ENCODE results near the gene TBL1X.

TBL1X gene

GRCh38 chrX:9609499-9609898 lies 144.6 kb downstream of the TBL1X start:
- H3K4me1 ChIP-seq (ENCODE audit: insufficient read depth, low read length): peaks cover 10% of the 10 kb centered on the region; the same call in 1 of the 2 replicates
- H3K9ac ChIP-seq (ENCODE audit: low read depth, low read length): no peak overlapping the region
- no peaks in the 10 kb centered on the region for H3K27me3 ChIP-seq (ENCODE audit: insufficient read depth, low read length)
- H3K4me3 ChIP-seq (ENCODE audit: low read length): no peak overlapping the region
- 89% methylated on average over 6 of the region's 7 CpGs for WGBS
- no peaks in the 10 kb centered on the region for H3K36me3 ChIP-seq (ENCODE audit: insufficient read depth, low read length)
- H3K27ac ChIP-seq (ENCODE audit: low read depth, low read length): no peak overlapping the region
- no peaks in the 10 kb centered on the region for H3K9me3 ChIP-seq (ENCODE audit: insufficient read depth, low read depth, low read length)

GRCh38 chrX:9609987-9610386 lies 145.1 kb downstream of the TBL1X start:
- H3K27ac ChIP-seq (ENCODE audit: low read depth, low read length): no peak overlapping the region
- no peaks in the 10 kb centered on the region for H3K9me3 ChIP-seq (ENCODE audit: insufficient read depth, low read depth, low read length)
- no peaks in the 10 kb centered on the region for H3K36me3 ChIP-seq (ENCODE audit: insufficient read depth, low read length)
- 94% methylated on average over 2 of the region's 3 CpGs for WGBS
- no peak overlapping the region for H3K4me3 ChIP-seq (ENCODE audit: low read length)
- H3K27me3 ChIP-seq (ENCODE audit: insufficient read depth, low read length): no peaks in the 10 kb centered on the region
- H3K9ac ChIP-seq (ENCODE audit: low read depth, low read length): no peak overlapping the region
- H3K4me1 ChIP-seq (ENCODE audit: insufficient read depth, low read length): peaks cover 10% of the 10 kb centered on the region; the same call in 1 of the 2 replicates

DNA sequence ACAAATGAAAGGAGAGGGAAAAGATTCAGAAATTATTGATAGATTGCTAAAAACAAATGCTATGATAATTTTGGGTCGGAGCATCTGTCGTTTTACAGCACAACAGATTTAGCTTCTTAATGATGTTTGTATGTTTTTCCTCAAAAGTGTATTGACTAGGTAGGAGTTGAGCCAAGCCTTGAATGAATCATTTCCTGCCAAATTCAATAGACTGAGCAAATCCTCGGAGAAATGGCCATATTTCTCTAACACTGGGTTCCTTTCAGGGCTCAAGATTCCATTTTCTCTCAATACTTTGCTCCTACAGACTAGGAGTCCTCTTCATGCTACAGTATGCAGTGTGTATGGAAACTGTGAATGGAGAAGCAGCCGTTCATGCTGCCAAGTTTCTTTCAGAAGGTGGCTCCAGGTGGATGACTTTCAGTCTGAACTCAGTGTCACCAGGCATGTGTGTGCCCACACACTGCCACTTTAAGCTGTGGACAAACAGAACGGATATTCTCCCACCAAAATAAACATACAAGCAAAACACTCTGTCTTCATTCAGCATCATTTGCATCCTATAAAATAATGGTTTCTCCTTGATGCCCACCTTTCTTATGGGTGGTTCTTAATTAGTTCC lies 146.0 kb downstream of the TBL1X start:
- Histone ChIP-seq H3K27ac (ENCODE audit: low read depth, low read length) (no peak overlapping the region), H3K27me3 (ENCODE audit: insufficient read depth, low read length) (no peaks in the 10 kb centered on the region), H3K9ac (ENCODE audit: low read depth, low read length) (no peak overlapping the region), H3K9me3 (ENCODE audit: insufficient read depth, low read depth, low read length) (no peaks in the 10 kb centered on the region), H3K36me3 (ENCODE audit: insufficient read depth, low read length) (no peaks in the 10 kb centered on the region), H3K4me1 (ENCODE audit: insufficient read depth, low read length) (peaks cover 10% of the 10 kb centered on the region; the same call in 1 of the 2 replicates), H3K4me3 (ENCODE audit: low read length) (no peak overlapping the region)
- WGBS: 82% methylated on average over 5 of the region's 5 CpGs

DNA sequence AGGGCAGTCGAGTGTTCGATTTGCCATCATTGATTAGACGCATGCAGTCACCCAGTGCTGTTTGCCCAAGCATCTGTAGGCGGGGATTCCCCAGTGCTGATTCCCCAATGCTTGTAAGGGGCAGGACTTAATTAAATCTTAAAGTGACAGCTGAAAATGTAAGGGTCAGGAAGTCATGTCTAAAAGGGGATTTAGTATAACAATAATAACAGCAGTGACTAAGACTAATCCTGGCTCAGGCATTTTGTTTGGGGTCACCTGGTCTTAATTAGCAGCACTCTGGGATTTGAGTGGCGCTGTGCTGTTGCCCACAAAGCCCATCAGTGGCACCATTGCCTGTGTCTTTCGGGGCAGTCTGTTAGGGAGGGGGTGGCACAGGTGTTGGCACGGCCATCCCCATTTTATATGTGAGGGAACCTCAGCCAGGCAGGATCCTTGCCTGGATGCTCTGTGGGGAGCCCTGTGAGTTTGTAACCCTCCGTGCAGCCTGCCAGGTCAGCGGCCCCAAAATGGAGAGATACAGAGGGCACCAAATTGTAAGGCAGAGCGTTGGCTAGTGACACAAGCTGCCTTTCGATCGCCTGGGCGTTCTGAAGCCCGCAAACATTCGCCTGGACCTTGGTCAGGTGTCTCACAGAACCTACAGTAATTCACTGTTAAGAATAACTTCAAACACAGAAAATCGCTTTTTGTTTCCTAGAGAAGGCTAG lies 146.7 kb downstream of the TBL1X start:
- 89% methylated on average over 16 of the region's 16 CpGs for WGBS
- no peaks in the 10 kb centered on the region for H3K27me3 ChIP-seq (ENCODE audit: insufficient read depth, low read length)
- H3K4me3 ChIP-seq (ENCODE audit: low read length): no peak overlapping the region
- H3K4me1 ChIP-seq (ENCODE audit: insufficient read depth, low read length): peaks cover 10% of the 10 kb centered on the region; the same call in 1 of the 2 replicates
- H3K9ac ChIP-seq (ENCODE audit: low read depth, low read length): no peak overlapping the region
- H3K9me3 ChIP-seq (ENCODE audit: insufficient read depth, low read depth, low read length): no peaks in the 10 kb centered on the region
- H3K36me3 ChIP-seq (ENCODE audit: insufficient read depth, low read length): no peaks in the 10 kb centered on the region
- H3K27ac ChIP-seq (ENCODE audit: low read depth, low read length): no peak overlapping the region

- H3K4me3 ChIP-seq (ENCODE audit: low read length): no peak overlapping the region
- WGBS: 97% methylated on average over 4 of the region's 4 CpGs
- H3K27me3 ChIP-seq (ENCODE audit: insufficient read depth, low read length): no peaks in the 10 kb centered on the region
- H3K9me3 ChIP-seq (ENCODE audit: insufficient read depth, low read depth, low read length): no peaks in the 10 kb centered on the region
- no peaks in the 10 kb centered on the region for H3K36me3 ChIP-seq (ENCODE audit: insufficient read depth, low read length)
- peaks cover 10% of the 10 kb centered on the region; the same call in 1 of the 2 replicates for H3K4me1 ChIP-seq (ENCODE audit: insufficient read depth, low read length)
- no peak overlapping the region for H3K9ac ChIP-seq (ENCODE audit: low read depth, low read length)
- H3K27ac ChIP-seq (ENCODE audit: low read depth, low read length): no peak overlapping the region
These were observed 147.3 kb downstream of the TBL1X start for GRCh38 chrX:9612146-9612505.

DNA sequence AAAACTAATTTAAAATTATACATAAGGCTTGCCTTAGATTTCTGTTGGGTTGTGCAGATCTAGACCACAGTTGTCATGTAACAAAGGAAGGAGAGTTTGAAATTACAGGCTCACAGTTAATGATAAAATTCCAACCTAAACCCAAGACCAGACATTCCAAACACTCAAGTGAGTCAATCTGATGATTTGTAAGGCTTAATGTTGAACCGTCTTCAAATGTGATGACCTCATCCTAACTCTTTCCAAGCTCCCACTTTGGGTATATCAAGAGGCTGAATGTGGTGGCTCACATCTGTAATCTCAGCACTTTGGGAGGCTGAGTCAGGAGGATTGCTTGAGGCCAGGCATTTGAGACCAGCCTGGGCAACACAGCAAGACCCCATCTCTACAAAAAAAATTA lies 149.2 kb downstream of the TBL1X start:
- H3K4me1 ChIP-seq (ENCODE audit: insufficient read depth, low read length): peaks cover 10% of the 10 kb centered on the region; the same call in 1 of the 2 replicates
- WGBS: no CpG with 5 or more reads among the region's 1 CpG
- H3K36me3 ChIP-seq (ENCODE audit: insufficient read depth, low read length): no peaks in the 10 kb centered on the region
- no peaks in the 10 kb centered on the region for H3K9me3 ChIP-seq (ENCODE audit: insufficient read depth, low read depth, low read length)
- H3K27me3 ChIP-seq (ENCODE audit: insufficient read depth, low read length): no peaks in the 10 kb centered on the region
- no peak overlapping the region for H3K27ac ChIP-seq (ENCODE audit: low read depth, low read length)
- H3K9ac ChIP-seq (ENCODE audit: low read depth, low read length): no peak overlapping the region
- H3K4me3 ChIP-seq (ENCODE audit: low read length): no peak overlapping the region

DNA sequence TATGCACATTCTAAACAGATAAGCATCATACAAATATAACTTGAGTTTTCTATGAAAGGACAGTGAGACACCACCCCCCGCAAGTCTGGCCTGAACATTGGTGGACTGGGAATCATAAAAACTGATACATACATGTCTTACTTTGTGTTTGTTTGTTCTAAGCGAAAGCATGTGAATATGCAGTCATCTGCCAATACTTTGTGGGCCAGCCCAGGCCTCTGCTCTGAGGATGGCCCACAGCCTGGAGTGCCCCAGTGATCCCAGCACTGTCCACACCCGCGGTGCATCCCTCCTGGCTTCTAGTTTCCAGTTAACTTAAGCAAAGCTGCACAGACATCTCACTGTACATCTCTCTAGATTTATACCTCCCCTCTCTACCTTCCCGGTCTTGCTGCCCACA lies 154.3 kb downstream of the TBL1X start:
- no peak overlapping the region for H3K27ac ChIP-seq (ENCODE audit: low read depth, low read length)
- WGBS: 99% methylated on average over 5 of the region's 5 CpGs
- no peaks in the 10 kb centered on the region for H3K36me3 ChIP-seq (ENCODE audit: insufficient read depth, low read length)
- no peak overlapping the region for H3K4me3 ChIP-seq (ENCODE audit: low read length)
- H3K9ac ChIP-seq (ENCODE audit: low read depth, low read length): no peak overlapping the region
- H3K27me3 ChIP-seq (ENCODE audit: insufficient read depth, low read length): no peaks in the 10 kb centered on the region
- no peaks in the 10 kb centered on the region for H3K9me3 ChIP-seq (ENCODE audit: insufficient read depth, low read depth, low read length)
- H3K4me1 ChIP-seq (ENCODE audit: insufficient read depth, low read length): peaks cover 6% of the 10 kb centered on the region; the same call in 1 of the 2 replicates

- WGBS: 98% methylated on average over 12 of the region's 12 CpGs
- Histone ChIP-seq H3K27me3 (ENCODE audit: insufficient read depth, low read length) (no peaks in the 10 kb centered on the region), H3K4me1 (ENCODE audit: insufficient read depth, low read length) (peaks cover 9% of the 10 kb centered on the region; the same call in 1 of the 2 replicates), H3K9me3 (ENCODE audit: insufficient read depth, low read depth, low read length) (no peaks in the 10 kb centered on the region), H3K36me3 (ENCODE audit: insufficient read depth, low read length) (no peaks in the 10 kb centered on the region), H3K9ac (ENCODE audit: low read depth, low read length) (no peak overlapping the region), H3K4me3 (ENCODE audit: low read length) (no peak overlapping the region), H3K27ac (ENCODE audit: low read depth, low read length) (no peak overlapping the region)
These were observed 154.7 kb downstream of the TBL1X start for GRCh38 chrX:9619581-9619980.

GRCh38 chrX:9622128-9622527 lies 157.3 kb downstream of the TBL1X start:
- H3K4me3 ChIP-seq (ENCODE audit: low read length): no peak overlapping the region
- no peaks in the 10 kb centered on the region for H3K9me3 ChIP-seq (ENCODE audit: insufficient read depth, low read depth, low read length)
- no peaks in the 10 kb centered on the region for H3K36me3 ChIP-seq (ENCODE audit: insufficient read depth, low read length)
- no peak overlapping the region for H3K9ac ChIP-seq (ENCODE audit: low read depth, low read length)
- peaks cover 9% of the 10 kb centered on the region; the same call in 1 of the 2 replicates for H3K4me1 ChIP-seq (ENCODE audit: insufficient read depth, low read length)
- H3K27ac ChIP-seq (ENCODE audit: low read depth, low read length): no peak overlapping the region
- WGBS: 90% methylated on average over 3 of the region's 3 CpGs
- no peaks in the 10 kb centered on the region for H3K27me3 ChIP-seq (ENCODE audit: insufficient read depth, low read length)

DNA sequence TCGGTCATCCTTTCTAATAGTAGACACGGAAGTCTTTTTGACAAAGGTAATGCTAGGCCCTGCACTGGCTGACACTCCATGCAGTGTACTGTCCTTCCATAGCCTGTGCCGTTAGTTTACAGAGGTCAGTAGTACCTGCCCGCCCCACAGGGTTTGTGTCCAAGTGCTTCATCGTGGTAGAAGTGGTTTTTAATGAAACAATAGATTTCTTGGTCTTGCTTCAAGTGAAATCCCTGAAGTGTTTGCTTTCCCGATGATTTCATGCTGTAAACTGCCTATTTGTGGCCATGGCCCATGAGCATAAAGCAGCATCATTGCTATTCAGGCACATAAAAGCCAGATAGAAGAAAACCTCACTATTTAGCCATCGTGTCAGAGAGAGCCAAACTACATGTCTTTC lies 161.5 kb downstream of the TBL1X start:
- Histone ChIP-seq H3K9me3 (ENCODE audit: insufficient read depth, low read depth, low read length) (no peaks in the 10 kb centered on the region), H3K4me1 (ENCODE audit: insufficient read depth, low read length) (peaks cover 9% of the 10 kb centered on the region; the same call in 1 of the 2 replicates), H3K36me3 (ENCODE audit: insufficient read depth, low read length) (no peaks in the 10 kb centered on the region), H3K4me3 (ENCODE audit: low read length) (no peak overlapping the region), H3K27me3 (ENCODE audit: insufficient read depth, low read length) (no peaks in the 10 kb centered on the region), H3K9ac (ENCODE audit: low read depth, low read length) (no peak overlapping the region), H3K27ac (ENCODE audit: low read depth, low read length) (no peak overlapping the region)
- WGBS: 92% methylated on average over 7 of the region's 7 CpGs

- no peak overlapping the region for H3K4me3 ChIP-seq (ENCODE audit: low read length)
- H3K27me3 ChIP-seq (ENCODE audit: insufficient read depth, low read length): no peaks in the 10 kb centered on the region
- WGBS: 86% methylated on average over 1 of the region's 1 CpG
- H3K9ac ChIP-seq (ENCODE audit: low read depth, low read length): no peak overlapping the region
- H3K9me3 ChIP-seq (ENCODE audit: insufficient read depth, low read depth, low read length): no peaks in the 10 kb centered on the region
- no peaks in the 10 kb centered on the region for H3K36me3 ChIP-seq (ENCODE audit: insufficient read depth, low read length)
- H3K4me1 ChIP-seq (ENCODE audit: insufficient read depth, low read length): peaks cover 9% of the 10 kb centered on the region; the same call in 1 of the 2 replicates
- no peak overlapping the region for H3K27ac ChIP-seq (ENCODE audit: low read depth, low read length)
These were observed 163.1 kb downstream of the TBL1X start for GRCh38 chrX:9627922-9628321.

Data from HUES64 (cell line).